Upper lobe of left lung (tissue), 4 donors: ENCODE results near the gene GARS1.

Source experiments
- CTCF ChIP-seq, 6 experiments: fragments of 450-650 bp in 4 of 6; fragments of 200-600 bp in 2 of 6; sonication (generic) in 2 of 6; IDR thresholded peaks; one replicate each; pipeline ENCODE4 v1.5.1; 2016 to 2019; ENCODE audit warnings: antibody characterized with exemption in 6 of 6
- EP300 ChIP-seq, 4 donors: sonication (generic); formaldehyde crosslinking; IDR thresholded peaks; one replicate each; pipeline ENCODE4 v1.5.1; 2017; ENCODE audit warnings: antibody characterized with exemption in 4 of 4, control low read depth in 2 of 4
- POLR2A ChIP-seq, 4 donors: fragments of 450-650 bp; IDR thresholded peaks; one replicate each; pipeline ENCODE4 v1.5.1; 2016 to 2017; ENCODE audit warnings: antibody characterized with exemption in 4 of 4, mild to moderate bottlenecking in 2 of 4
- POLR2AphosphoS5 ChIP-seq, 2 donors: sonication (generic); formaldehyde crosslinking; IDR thresholded peaks; one replicate each; pipeline ENCODE4 v1.5.1; 2017; ENCODE audit warnings: antibody characterized with exemption in 2 of 2

DNA sequence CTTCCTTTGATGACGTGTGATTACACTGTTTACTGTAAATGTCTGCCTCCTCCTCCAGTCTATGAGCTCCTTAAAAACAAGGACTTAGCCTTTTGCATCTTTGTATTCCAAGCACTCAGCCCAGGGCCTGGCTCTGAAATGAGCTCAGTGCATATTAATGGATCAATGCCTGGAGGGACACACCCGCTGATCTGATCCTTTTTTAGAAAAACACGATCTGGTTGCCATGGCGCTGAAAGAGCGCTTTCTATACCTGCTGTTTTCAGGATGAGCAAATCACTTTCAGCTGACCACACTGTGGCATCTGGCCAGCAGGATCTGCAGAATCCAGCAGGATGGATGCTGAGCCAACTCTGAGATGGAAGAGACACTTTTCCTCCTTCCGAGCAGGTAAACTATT is 37.8 kb upstream of the GARS1 start:
- TF ChIP-seq CTCF (IDR thresholded peaks at IDR 0.05) (no peak), POLR2AphosphoS5 (IDR thresholded peaks at IDR 0.05) (no peak), POLR2A (IDR thresholded peaks at IDR 0.05) (no peak), EP300 (IDR thresholded peaks at IDR 0.05) (no peak)
